K562 (cell line): Measurements from ENCODE around the gene DAP. TPM values are rescaled to one million over a fixed set of nuclear protein-coding genes. Genes with fewer than 3 reads are reported as not detected.

Source experiments
- ATAC-seq: fragments of 200-7000 bp; cut with Tn5 transposase; 3 replicates; pipeline ENCODE4 v1.9.1; 2020; ENCODE audit warnings: moderate library complexity
- BruUV-seq: library from RNA; stranded (reverse); fragments of 400-500 nt; replicated peaks from 2 replicates; lab custom pipeline; 2021; lab: Mats Ljungman, UMichigan
- CTCF ChIA-PET: fragments of 300-600 bp; formaldehyde crosslinking; extraction: SDS; loops from one replicate; lab custom pipeline; 2021; ENCODE audit warnings: low intra/inter-chr PET ratio; lab: Yijun Ruan, JAX
- POLR2A ChIA-PET: fragments of 300-600, 350-650 bp; sonication (Branson Sonifier 250); formaldehyde crosslinking; extraction: SDS; loops from one replicate; lab custom pipeline; 2021; ENCODE audit warnings: antibody characterized with exemption, inconsistent platforms; lab: Yijun Ruan, JAX
- DNase-seq, 4 experiments: peaks; one replicate each; pipeline versions ENCODE4 v3.0.0 to v3.0.0-alpha.2; 2011 to 2018; ENCODE audit warnings: low spot score in 3 of 4, mixed read lengths in 3 of 4; ENCODE audit errors: extremely low read depth in 1 of 4
- FAIRE-seq: peaks from 2 replicates; lab custom pipeline; 2011; peaks lifted over from hg19 to GRCh38; lab: Jason Lieb, UNC
- H2AFZ ChIP-seq: 2 replicates; pipeline ENCODE4 v1.6.0; 2011; ENCODE audit warnings: low read depth, low read length, control low read depth, inconsistent platforms
- H3K27ac ChIP-seq: fragments of 200-600 bp; 3 replicates; pipeline ENCODE4 v1.8.0; 2011; ENCODE audit warnings: low read depth, mild to moderate bottlenecking, control low read depth, inconsistent platforms, low read length, moderate library complexity, mixed read lengths; ENCODE audit errors: extremely low read depth
- H3K27me3 ChIP-seq, 2 experiments: fragments of 300-600 bp in 1 of 2; 2 replicates in 1 of 2; 3 replicates in 1 of 2; pipeline versions ENCODE4 v1.6.0 to v1.8.0; 2011; ENCODE audit warnings: inconsistent platforms in 2 of 2, low read length in 2 of 2, mild to moderate bottlenecking in 1 of 2, mixed read lengths in 1 of 2, moderate library complexity in 1 of 2; ENCODE audit not compliant: control insufficient read depth in 2 of 2, insufficient read depth in 2 of 2
- H3K36me3 ChIP-seq: fragments of 300-600 bp; 3 replicates; pipeline ENCODE4 v1.8.0; 2011; ENCODE audit warnings: mild to moderate bottlenecking, low read length, inconsistent platforms; ENCODE audit not compliant: control insufficient read depth, insufficient read depth
- H3K4me1 ChIP-seq, 2 experiments: fragments of 200-600 bp in 1 of 2; replicated peaks in 1 of 2; 2 replicates in 1 of 2; 3 replicates in 1 of 2; pipeline versions ENCODE4 v1.5.1 to v1.8.0; 2011; ENCODE audit warnings: inconsistent platforms in 2 of 2, low read length in 2 of 2, mild to moderate bottlenecking in 1 of 2, mixed read lengths in 1 of 2, moderate library complexity in 1 of 2; ENCODE audit not compliant: control insufficient read depth in 2 of 2, insufficient read depth in 2 of 2
- H3K4me2 ChIP-seq: 2 replicates; pipeline ENCODE4 v1.6.1; 2011; ENCODE audit warnings: low read length, control low read depth, inconsistent platforms, mixed read lengths; ENCODE audit not compliant: insufficient read depth
- H3K4me3 ChIP-seq: fragments of 200-600 bp; sonication (generic), shearing (Covaris generic); 2 replicates; pipeline ENCODE4 v1.5.1; 2016; ENCODE audit warnings: control low read depth, inconsistent platforms
- H3K79me2 ChIP-seq: fragments of 200-600 bp; 3 replicates; pipeline ENCODE4 v1.8.0; 2011; ENCODE audit warnings: low read length, inconsistent platforms; ENCODE audit not compliant: control insufficient read depth, insufficient read depth
- H3K9ac ChIP-seq, 2 experiments: 2 replicates each; pipeline versions ENCODE4 v1.6.0 to v1.6.1; 2011; ENCODE audit warnings: low read depth in 2 of 2, low read length in 2 of 2, control low read depth in 1 of 2, inconsistent platforms in 1 of 2, mild to moderate bottlenecking in 1 of 2, mixed read lengths in 1 of 2; ENCODE audit not compliant: insufficient read depth in 1 of 2
- H3K9me1 ChIP-seq: one replicate; pipeline ENCODE4 v1.6.0; 2011; ENCODE audit warnings: inconsistent platforms, mild to moderate bottlenecking, low read length, moderate library complexity; ENCODE audit not compliant: control insufficient read depth, insufficient read depth
- H3K9me3 ChIP-seq: replicated peaks from 2 replicates; pipeline ENCODE4 v1.5.1; 2011; ENCODE audit warnings: low read depth, low read length, inconsistent platforms; ENCODE audit not compliant: control insufficient read depth, insufficient read depth
- H4K20me1 ChIP-seq: replicated peaks from 2 replicates; pipeline ENCODE4 v1.6.1; 2011; ENCODE audit warnings: low read length, inconsistent platforms, mixed read lengths; ENCODE audit not compliant: control insufficient read depth, insufficient read depth
- CXXC5 ChIP-seq: fragments of 250-450 bp; sonication (Bioruptor Pico); IDR thresholded peaks from 2 replicates; pipeline ENCODE4 v1.8.0; 2022; ENCODE audit warnings: inconsistent platforms, mild to moderate bottlenecking, moderate library complexity
- ERF ChIP-seq: fragments of 450-650 bp; formaldehyde crosslinking; IDR thresholded peaks from 2 replicates; pipeline ENCODE4 v1.4.0; 2020; ENCODE audit warnings: mild to moderate bottlenecking, mixed read lengths
- JUN ChIP-seq, 2 experiments: sonication (generic) in 1 of 2; formaldehyde crosslinking in 1 of 2; IDR thresholded peaks; 2 replicates each; pipeline versions ENCODE4 v1.6.1 to v1.8.0; 2012 to 2022; ENCODE audit warnings: borderline replicate concordance in 2 of 2, mild to moderate bottlenecking in 2 of 2, improper control_type of control experiment in 1 of 2, low read depth in 1 of 2, low read length in 1 of 2, missing genetic modification reagents in 1 of 2
- KLF6 ChIP-seq: fragments of 250-450 bp; sonication (Bioruptor Pico); IDR thresholded peaks from 2 replicates; pipeline ENCODE4 v1.4.0; 2020; ENCODE audit warnings: mild to moderate bottlenecking, moderate library complexity, borderline replicate concordance
- MCM5 ChIP-seq: fragments of 450-650 bp; IDR thresholded peaks from 2 replicates; pipeline ENCODE4 v1.6.1; 2016; ENCODE audit warnings: low read depth
- NR2C1 ChIP-seq, 2 experiments: fragments of 450-650 bp; IDR thresholded peaks; 2 replicates each; pipeline ENCODE4 v1.6.1; 2017; ENCODE audit warnings: mild to moderate bottlenecking in 2 of 2, antibody characterized with exemption in 1 of 2, inconsistent platforms in 1 of 2, missing compliant biosample characterization in 1 of 2, missing genetic modification characterization in 1 of 2
- NR2F6 ChIP-seq: fragments of 450-650 bp; formaldehyde crosslinking; IDR thresholded peaks from 2 replicates; pipeline ENCODE4 v1.4.0; 2020; ENCODE audit warnings: mild to moderate bottlenecking
- SETDB1 ChIP-seq: IDR thresholded peaks from one replicate; pipeline ENCODE4 v1.6.1; 2012; ENCODE audit warnings: low read length, control low read depth, inconsistent platforms
- SNIP1 ChIP-seq: fragments of 450-650 bp; IDR thresholded peaks from 2 replicates; pipeline ENCODE4 v1.7.1; 2017; ENCODE audit warnings: low read depth, mild to moderate bottlenecking
- TAF9B ChIP-seq: fragments of 450-650 bp; IDR thresholded peaks from 2 replicates; pipeline ENCODE4 v1.6.1; 2018; ENCODE audit warnings: mild to moderate bottlenecking; ENCODE audit not compliant: partially characterized antibody
- UBTF ChIP-seq, 2 experiments: IDR thresholded peaks; 2 replicates each; pipeline ENCODE4 v1.6.1; 2012; ENCODE audit warnings: improper control_type of control experiment in 2 of 2, low read depth in 2 of 2, low read length in 2 of 2, borderline replicate concordance in 1 of 2
- ZHX1 ChIP-seq: fragments of 150-350 bp; conservative IDR thresholded peaks from 2 replicates; pipeline ENCODE4 v1.6.1; 2014; ENCODE audit warnings: low read length
- ZNF431 ChIP-seq: sonication (generic); formaldehyde crosslinking; IDR thresholded peaks from 2 replicates; pipeline ENCODE4 v1.8.0; 2022; ENCODE audit warnings: mild to moderate bottlenecking, missing genetic modification reagents
- ZNF696 ChIP-seq: fragments of 250-450 bp; sonication (Bioruptor Pico); conservative IDR thresholded peaks from 2 replicates; pipeline ENCODE4 v1.4.0; 2020; ENCODE audit warnings: mild to moderate bottlenecking, moderate library complexity
- WGBS: fragments of 100-300 bp; shearing (Covaris generic); methylation state at CpG from one replicate; pipeline ENCODE4 v1.1.6; 2016; ENCODE audit warnings: low coverage, mixed read lengths; ENCODE audit not compliant: insufficient coverage; ENCODE audit errors: missing lambda C conversion rate; 5-methylcytosine and 5-hydroxymethylcytosine counted together
- in situ Hi-C: fragments of 300-500 bp; cut with MboI; formaldehyde crosslinking; loops from 4 replicates; pipeline ENCODE4 v1.15.0; 2018; ENCODE audit warnings: inconsistent platforms, mixed read lengths
- intact Hi-C: fragments of 100-400 bp; cut with micrococcal nuclease; formaldehyde crosslinking; loops from 2 replicates; pipeline ENCODE4 v1.14.2; 2022
- polyA plus RNA-seq, 8 experiments: library from polyadenylated mRNA; depleted of rRNA in 4 of 8; stranded (reverse) in 5 of 8; unstranded in 3 of 8; fragments of >200 nt; fragmentation: Nextera tagmentation in 2 of 8; fragmentation: Illumina TruSeq in 1 of 8; extraction: Ambion mirVana in 2 of 8; extraction: Trizol in 1 of 8; gene quantifications; 2 replicates each; pipeline versions ENCODE4 v1.2.1 to v1.2.3, GENCODE V29; 2011 to 2014; ENCODE audit warnings: inconsistent platforms in 1 of 8, missing spikeins in 1 of 8
- total RNA-seq, 7 experiments: library from RNA; depleted of rRNA in 6 of 7; stranded (reverse); fragments of >200 nt in 6 of 7; fragmentation: Illumina TruSeq in 2 of 7; extraction: Trizol in 2 of 7; gene quantifications; 2 replicates each; pipeline versions ENCODE4 v1.2.1 to v1.2.3, GENCODE V29; 2011 to 2021; ENCODE audit warnings: low replicate concordance in 1 of 7

Gene DAP
- total and polyA plus RNA-seq, 9 of the 15 experiments (the other 6 are each of a cell fraction or from before 2014, with no cell fraction given), result 14.1 to 151 (median 34.5) TPM

GRCh38 chr5:10649666-10650380, 111.2 kb downstream of the DAP start (continued):
- no peak for TF ChIP-seq KLF6
- no peak for TF ChIP-seq TAF9B
- TF ChIP-seq UBTF (IDR thresholded peaks at IDR 0.05; ENCODE audit: borderline replicate concordance in 1 of 2, low read depth in 2 of 2, low read length in 2 of 2), result no peak
- no peak for TF ChIP-seq SETDB1

GRCh38 chr5:10648806-10649665, 112.0 kb downstream of the DAP start:
- Histone ChIP-seq H3K27ac (no peak overlapping the region), H3K9ac (no peak overlapping the region), H3K4me2 (no peak overlapping the region), H3K9me3 (no peaks in the 10 kb centered on the region), H3K4me1 (peaks cover 0 to 2% of the 10 kb centered on the region in 2 experiments; a peak in 1 of 5 replicates), H3K4me3 (no peak overlapping the region), H2AFZ (no peak overlapping the region), H3K27me3 (peaks cover 46 to 70% of the 10 kb centered on the region in 2 experiments), H3K36me3 (no peaks in the 10 kb centered on the region), H3K9me1 (peaks cover 7% of the 10 kb centered on the region), H3K79me2 (no peaks in the 10 kb centered on the region), H4K20me1 (peaks cover 5% of the 10 kb centered on the region; the same call in 1 of the 2 replicates)
- no peak for FAIRE-seq
- in situ Hi-C loops (no loop called here), intact Hi-C loops (no loop called here)
- whole genome bisulfite sequencing, result 54% methylated on average over 42 of the region's 60 CpGs
- BruUV-seq, result no TSS peak
- no peak for ATAC-seq
- ChIA-PET CTCF (no interaction called here), POLR2A (no interaction called here)
- DNase-seq, result no peak
- TF ChIP-seq SETDB1, result no peak
- no peak for TF ChIP-seq NR2F6 (CRISPR knock-in tag)
- no peak for TF ChIP-seq ZHX1
- TF ChIP-seq ZNF431 (CRISPR knock-in tag), result no peak
- no peak for TF ChIP-seq SNIP1
- no peak for TF ChIP-seq ERF
- TF ChIP-seq NR2C1 (IDR thresholded peaks at IDR 0.05), result no peak
- no peak for TF ChIP-seq NR2C1 (tag; IDR thresholded peaks at IDR 0.05)
- TF ChIP-seq CXXC5 (CRISPR knock-in tag), result no peak
- no peak for TF ChIP-seq MCM5
- no peak for TF ChIP-seq ZNF696
- TF ChIP-seq JUN (IDR thresholded peaks at IDR 0.05; ENCODE audit: borderline replicate concordance, low read depth, low read length), result no peak
- TF ChIP-seq JUN (CRISPR knock-in tag; IDR thresholded peaks at IDR 0.05; ENCODE audit: borderline replicate concordance), result no peak
